HG03439 (cell line): ENCODE measurements around the gene OTUD5.
"Not testable (repeated sequence)": the region's sequence is repeated elsewhere in the genome, so short reads cannot be mapped to it uniquely, and the experiment has no call there.

Source experiments
- ATAC-seq: cut with Tn5 transposase; IDR thresholded peaks from one replicate; pipeline ENCODE4 v1.9.1; 2021; ENCODE audit warnings: mild to moderate bottlenecking, moderate library complexity; ENCODE audit not compliant: unreplicated experiment

The OTUD5 gene, protein sequence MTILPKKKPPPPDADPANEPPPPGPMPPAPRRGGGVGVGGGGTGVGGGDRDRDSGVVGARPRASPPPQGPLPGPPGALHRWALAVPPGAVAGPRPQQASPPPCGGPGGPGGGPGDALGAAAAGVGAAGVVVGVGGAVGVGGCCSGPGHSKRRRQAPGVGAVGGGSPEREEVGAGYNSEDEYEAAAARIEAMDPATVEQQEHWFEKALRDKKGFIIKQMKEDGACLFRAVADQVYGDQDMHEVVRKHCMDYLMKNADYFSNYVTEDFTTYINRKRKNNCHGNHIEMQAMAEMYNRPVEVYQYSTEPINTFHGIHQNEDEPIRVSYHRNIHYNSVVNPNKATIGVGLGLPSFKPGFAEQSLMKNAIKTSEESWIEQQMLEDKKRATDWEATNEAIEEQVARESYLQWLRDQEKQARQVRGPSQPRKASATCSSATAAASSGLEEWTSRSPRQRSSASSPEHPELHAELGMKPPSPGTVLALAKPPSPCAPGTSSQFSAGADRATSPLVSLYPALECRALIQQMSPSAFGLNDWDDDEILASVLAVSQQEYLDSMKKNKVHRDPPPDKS

DNA sequence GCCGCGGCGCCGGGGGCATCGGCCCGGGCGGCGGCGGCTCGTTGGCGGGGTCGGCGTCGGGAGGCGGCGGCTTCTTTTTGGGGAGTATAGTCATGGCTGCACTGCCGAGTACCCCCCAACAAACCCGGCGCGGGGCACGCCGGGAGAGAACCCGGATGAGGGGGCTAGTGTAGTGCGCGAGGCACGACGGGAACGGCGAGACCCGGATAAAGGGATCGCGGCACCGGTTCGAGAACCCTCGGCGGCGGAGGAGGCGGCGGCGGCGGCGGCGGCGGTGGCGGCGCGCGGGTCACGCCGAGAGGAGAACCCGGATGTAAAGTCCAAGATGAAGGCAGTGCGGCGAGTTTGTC, at the start of gene OTUD5:
OTUD5 (minus strand) TSS at position 131 of the 350 bp plus-strand sequence; CDS start at position 94, 37 bp downstream.
- peak; percentile 31 for ATAC-seq

DNA sequence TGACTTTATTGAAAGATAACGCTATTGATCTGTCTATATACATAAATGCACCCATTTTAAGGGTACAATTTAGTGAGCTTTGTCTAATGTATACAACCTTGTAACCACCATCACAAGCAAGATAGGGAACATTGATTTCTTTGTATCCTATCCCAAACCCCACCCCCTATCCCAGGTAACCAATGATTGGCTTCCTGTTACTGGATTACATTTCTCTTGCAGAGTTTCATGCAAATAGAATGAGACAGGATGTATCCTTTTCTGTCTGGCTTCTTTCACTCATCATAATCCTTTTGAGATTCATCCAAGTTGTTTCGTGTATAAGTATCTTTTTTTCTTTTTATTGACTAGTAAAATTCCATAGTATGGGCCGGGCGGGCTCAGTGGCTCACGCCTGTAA, 46.3 kb upstream of the OTUD5 start:
- no peak for ATAC-seq

DNA sequence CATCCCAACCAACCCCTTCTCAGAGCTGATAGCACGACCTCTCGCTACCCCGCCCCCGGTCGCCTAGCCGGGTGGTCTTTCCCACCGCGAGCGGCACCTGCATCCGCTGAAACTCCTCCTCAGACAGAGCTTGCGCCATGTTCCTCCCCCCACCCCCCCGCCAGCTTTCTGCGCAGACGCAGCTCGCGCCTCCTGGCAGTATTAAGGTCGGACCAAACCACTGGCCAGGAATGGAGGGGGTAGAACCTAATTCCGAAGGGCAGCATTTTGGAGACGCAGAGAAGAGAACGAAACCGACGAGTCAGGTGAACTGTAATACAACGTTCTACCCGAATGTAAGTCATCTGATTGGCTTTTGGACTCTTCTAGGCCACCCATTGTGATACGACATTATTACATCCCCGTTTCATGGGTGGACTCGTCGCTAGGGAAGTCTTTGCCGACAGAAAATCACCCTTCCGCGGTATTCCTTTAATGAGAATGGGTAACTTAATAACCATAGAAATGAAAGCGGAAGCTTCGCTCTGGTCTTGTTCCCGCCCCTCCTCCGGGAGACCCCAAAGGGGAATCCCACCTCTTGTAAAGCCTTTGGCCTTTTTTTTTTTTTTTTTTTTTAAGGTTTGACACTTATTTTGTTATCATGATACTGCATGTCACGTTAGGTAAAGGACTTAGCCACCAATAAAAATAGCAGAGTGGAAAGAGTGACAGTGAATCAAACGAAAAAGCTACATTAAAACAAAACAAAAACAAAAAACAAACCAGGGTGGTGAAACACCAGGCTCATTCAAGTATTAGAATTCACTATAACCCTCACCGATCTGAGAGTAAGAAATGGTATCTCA, 44.9 kb upstream of the OTUD5 start, which contains the start of gene GRIPAP1:
GRIPAP1 (minus strand) TSS at position 174 of the 845 bp plus-strand sequence; CDS start at position 139, 35 bp downstream.
- ATAC-seq: peak; percentile 83

DNA sequence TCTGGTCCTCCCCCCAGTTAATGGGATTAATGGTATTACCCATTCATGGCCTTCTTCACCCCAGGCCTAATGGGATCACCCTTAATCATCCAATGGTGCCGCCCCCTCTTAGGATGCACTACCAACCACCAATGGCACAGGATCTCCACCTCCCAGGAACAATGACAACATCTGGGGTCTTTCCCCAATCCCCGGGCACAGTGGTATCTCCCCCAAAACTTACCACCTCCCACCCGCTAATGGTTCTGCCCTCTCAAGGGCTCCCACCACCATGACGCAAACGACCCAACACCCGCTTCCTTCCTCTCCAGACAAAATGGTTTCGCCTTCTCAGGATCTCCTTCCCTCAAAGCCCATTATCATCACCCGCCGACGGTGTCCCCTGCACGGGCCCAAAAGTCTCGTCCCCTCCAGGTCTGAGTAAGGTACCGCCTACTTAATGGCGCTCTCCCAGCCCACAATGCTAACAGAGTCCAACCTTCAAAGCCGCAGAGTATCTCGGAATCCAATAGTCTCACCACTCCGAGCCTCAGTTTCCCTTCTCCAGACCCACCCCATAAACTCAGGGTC, 44.2 kb upstream of the OTUD5 start:
- peak; percentile 19 for ATAC-seq

DNA sequence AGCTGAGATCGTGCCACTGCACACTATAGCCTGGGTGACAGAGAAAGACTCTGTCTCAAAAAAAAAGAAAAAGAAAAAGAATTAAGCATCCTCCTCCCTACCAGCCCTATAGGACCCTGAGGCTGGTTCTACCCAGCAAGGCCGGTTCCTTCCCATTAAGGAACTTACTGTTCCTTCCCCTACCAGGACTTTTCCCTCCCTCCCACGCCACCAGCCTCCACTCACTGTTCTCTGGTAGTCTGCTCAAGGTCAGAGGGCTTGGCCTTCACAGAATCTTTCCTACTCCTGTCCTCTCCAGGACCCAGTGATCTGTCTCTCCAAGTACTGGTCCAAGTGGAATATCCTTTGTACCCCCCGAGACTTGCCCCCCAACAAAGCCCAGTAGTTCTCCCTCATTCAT, 43.2 kb upstream of the OTUD5 start:
- no peak for ATAC-seq

DNA sequence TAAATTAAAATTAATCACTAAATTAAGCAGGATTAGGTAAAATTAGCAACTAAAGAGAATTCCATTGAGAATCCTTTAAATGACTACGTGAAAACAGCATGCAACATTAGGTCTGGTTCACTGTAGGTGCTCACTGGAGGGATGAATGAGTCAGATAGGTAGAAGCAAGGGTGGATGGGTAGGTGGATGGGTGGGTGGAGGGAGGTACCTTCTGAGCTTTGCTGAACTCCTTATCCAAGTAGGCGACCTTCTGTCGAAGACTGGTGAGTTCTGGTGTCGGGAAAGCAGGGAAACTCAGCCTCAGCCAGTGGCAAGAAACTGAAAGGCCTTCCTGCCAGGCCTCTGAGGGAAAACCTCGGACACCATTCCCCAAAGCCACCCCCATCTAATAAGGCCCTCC, 41.6 kb upstream of the OTUD5 start:
- no peak for ATAC-seq

DNA sequence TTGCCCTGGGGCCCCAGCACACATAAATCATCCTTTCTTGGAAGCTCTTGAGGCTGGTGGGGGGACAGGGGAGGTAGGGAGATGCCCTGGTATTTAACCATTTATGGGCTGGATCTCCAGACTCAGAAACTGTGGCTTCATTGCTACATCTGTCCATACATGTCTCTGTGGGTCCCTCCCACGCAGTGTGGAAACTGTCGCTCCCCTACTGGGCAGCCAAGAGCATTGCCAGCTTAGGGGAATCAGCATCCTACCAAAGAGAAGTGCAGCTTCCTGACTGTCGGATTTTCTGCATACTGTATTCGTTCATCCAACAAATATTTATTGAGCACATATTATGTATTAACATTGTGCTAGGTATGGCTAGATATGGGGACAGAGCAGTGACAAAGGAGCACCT, 41.0 kb upstream of the OTUD5 start:
- no peak for ATAC-seq

DNA sequence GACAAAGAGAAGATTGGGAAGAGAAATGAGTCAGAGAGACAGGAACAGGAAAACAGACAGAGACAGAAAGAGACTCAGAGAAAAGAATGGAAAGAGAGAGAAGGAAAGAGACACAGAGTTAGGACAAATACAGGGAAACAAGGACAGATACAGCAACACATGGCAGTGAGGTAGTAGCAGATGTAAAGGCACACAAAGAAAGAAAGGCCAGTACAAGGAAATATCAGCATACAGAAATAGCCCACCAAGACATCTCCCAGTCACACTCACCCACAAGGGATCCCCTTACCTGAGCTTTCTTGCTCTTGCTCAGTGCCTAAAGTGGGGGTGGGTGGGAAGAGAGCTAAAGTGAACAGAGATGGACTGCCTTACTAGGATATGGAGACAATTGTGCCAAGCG, 40.5 kb upstream of the OTUD5 start:
- no peak for ATAC-seq

DNA sequence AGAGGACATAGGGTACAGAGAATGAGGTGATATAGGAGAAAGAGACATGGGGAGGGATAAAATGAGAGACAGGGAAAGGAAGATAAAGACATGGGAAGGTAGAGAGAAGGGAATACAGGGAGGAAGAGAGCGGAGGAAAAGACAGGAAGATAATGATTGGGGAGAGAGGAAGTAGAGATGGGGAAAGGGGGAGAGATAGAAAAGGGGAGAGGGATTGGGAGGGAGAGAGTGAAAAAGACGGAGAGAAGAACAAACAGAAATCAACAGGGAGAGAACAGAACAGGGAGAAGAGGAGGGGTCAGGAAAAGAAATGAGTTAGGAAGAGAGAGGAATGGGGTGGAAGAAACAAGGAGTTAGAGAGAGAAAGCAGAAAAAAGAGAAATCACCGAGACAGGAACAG, 40.0 kb upstream of the OTUD5 start:
- ATAC-seq: no peak

DNA sequence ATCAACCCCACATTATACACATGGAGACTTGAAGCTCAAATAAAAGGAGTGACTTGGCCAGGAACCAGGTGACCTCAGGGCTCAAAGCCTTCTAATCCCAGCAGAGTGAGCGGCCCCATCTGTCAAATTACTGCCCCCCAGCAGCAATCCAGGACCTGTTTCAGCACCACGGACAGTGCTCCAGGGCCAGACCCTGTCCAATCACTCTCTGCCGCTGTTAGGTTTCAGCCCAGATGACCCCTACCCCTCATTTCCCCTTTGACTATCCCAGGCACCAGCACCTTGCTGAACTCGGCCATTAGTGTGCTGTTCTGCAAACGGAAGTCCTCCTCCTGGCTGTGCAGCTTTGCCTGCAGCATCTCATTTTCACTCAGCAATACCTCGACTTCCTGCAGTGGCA, 39.6 kb upstream of the OTUD5 start:
- ATAC-seq: no peak

DNA sequence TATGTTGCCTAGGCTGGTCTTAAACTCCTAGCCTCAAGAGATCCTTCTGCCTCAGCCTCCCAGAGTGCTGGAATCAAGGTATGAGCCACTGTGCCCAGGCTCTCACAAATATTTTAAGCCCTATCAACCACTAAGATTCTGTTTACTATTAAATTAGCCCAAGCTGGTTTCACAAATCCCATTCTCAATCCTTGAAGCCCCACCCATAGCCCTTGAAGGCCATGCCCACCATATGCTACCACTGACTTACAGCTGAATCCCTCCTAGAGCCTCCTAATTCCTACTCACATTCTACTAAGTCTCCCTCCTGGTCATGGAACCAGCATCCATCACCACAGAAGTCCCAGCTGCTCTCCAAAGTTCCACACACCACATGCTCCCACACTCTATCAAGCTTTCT, 34.9 kb upstream of the OTUD5 start:
- ATAC-seq: no peak

DNA sequence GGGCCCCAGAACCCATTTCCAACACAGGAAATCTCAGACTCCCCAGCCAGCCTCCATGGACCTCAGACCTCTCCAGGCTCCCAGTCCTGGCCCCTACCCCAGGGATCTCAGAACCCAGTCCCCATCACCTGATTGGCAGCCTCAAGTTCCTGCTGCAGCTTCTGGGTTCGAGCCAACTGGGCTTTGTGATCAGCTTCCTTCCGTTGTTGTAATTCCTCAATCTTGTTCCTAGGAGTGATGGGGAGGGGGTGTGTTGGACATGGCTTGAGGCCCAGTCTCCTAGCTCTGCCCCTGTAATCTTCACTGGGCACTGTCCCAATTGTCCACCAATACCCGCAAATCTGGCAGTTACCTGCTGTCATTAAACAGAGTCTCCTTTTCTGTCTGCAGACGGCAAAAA, 32.1 kb upstream of the OTUD5 start:
- no peak for ATAC-seq

DNA sequence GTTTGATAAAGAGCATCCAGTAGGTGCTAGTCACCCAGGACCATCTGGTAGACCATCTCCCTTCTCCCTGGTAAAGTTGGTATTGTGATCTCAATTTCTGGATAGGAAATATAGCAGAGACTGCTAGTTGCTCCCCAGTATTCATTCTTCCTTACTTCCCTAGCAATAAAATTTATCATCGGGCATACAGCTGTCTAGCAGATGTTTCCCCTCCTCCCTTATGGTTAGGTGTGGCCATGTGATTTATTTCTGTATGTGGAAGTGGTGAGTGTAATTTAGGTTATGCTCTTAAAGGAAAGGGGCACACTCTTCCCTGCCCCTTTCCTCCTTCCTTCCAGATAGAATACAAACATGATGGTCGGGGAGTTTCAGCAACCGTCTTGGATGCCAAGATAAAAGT, 26.5 kb upstream of the OTUD5 start:
- ATAC-seq: no peak

DNA sequence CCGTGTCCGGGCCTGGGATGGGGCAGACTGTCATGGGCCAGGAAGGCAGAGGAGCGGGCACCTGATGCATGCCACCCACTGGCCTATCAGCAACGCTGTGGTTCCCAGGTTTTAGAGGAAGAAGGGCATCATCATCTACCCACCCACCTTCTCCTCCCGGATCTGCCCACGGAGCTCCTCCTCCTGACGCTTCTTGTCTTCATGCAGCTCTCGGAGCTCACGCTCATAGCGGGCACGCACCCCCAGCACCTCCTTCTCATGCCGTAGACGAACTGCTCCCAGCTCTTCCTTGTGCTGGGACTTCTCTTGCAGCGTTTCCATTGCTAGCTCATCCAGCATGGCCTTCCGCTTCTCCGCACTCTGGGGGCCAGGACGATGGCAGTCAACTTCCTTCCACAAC, 25.7 kb upstream of the OTUD5 start:
- no peak for ATAC-seq

DNA sequence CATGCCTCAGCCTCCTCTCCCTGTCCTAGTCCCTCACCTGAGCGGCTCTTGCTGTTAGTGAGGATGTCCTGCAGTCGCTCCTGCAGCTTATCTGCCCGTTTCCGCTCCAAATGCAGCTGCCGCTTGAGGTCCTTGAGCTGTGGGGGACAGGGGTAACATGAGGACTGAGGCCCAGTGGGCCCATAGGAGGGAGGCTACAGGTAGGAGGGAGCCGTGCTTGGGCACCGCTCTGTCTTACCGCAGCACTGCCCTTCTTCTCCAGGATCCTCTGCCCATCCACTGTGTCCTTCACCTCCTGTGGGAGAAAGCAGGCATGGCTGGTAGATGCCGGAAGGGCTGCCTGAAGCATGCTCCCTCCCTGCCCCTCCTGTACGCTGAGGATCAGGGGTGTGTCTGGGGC, 23.8 kb upstream of the OTUD5 start:
- ATAC-seq: no peak

DNA sequence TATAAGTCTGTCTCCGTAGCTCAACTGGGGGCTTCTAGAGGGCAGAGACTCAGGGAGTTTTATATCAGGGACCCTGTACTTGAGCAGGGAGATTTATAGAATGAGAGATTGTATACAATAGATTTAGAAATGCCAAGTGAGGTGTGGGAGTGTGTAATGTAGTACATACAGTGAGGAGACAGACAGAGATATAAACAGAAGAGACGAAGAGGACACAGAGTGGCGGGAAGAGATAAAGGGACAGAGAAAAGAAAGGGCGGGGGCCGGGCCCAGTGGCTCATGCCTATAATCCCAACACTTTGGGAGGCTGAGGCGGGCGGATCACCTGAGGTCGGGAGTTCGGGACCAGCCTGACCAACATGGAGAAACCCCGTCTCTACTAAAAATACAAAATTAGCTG, 22.9 kb upstream of the OTUD5 start:
- not testable (repeated sequence) for ATAC-seq

DNA sequence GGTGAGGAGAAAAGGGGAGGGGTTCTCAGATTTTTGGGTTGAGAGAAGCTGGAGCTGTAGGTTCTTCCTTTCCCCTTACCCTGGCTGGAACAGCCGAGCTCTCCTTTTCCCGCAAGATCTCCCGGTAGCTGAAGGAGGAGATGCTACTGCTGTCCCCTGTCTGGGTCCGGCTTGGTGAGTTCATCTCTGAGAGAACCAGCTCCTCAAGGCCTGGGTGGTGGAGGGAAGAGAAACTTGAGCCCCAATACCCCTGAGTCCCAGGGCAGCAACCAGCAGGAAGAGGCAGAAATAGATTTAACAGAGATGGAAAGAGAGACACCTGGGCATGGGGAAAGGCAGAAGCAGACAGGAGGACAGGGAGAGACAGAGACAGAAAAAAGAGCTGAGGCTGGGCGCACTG, 20.8 kb upstream of the OTUD5 start:
- ATAC-seq: no peak

DNA sequence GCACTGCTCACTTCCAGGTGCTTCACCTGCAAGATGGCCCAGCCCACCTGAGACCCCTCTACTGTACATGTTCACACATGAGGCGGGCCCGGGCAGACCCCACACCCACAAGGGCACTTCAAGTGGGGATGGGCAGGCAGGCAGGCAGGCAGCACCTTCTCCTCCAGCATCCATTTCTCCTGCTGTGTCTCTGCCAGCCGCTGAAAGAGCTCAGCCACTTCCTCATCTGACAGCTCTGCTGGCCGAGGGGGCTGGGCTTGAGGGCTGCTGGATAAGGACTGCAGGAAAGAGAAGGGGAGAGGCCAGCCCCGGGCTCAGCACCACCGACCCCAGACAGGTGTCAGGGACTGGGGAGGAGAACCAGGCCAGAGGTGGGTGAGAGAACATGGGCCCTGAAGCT, 18.7 kb upstream of the OTUD5 start:
- ATAC-seq: no peak

DNA sequence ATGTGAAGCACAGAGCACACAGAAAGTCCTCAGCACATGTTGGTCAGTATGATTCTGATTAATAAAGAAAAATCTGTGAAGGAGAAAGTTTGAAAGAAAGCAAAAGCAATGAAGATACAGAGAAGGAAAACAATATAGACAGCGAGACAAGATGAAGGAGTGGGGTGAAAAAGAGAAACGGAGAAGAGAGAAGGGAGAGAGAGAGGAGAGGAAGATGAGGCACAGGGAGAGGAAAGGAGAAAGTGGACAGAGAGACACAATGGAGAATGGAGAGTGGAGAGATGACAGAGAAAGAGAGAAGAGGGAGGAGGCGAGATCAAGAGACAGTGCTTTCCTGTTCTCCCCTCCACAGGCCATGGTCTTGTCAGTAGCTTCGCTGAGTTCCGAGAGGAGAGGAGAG, 18.1 kb upstream of the OTUD5 start:
- ATAC-seq: no peak

DNA sequence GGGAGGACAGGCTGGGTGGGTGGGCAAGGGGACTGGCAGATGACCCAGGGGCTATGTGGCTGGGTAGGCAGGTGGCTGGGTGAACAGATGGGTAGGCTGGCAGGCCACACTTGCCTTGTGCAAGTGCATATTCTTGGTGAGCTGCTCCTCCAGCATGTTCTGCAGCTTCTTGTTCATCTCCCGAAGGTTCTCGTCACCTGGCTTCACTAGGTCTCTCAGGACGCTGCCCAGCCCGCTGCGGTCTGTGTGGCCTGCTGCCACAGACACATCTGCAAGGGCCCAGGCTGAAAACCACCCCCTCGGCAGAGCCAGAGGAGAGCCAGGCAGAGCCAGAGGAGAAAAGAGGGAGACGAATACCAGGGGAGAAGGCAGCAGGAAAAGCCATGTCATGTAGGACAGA, 17.6 kb upstream of the OTUD5 start:
- no peak for ATAC-seq

DNA sequence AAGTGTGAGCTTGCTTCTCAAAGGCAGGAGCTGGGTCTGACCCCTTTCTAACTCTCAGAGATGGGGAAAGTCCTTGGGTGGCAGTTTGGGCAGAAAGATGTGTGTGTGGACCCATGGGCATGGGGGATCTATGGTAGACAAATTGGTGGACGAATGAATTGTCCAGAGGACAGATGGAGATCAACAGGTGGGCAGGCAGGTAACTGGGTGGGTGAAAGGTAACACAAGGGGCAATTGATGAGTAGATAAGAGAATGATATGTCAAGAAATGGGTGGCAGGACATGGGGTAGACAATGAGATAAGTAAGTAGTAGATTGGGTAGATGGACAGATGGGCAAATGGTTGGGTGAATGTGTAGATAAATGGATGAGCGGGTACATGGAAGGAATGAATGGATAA, 17.2 kb upstream of the OTUD5 start:
- no peak for ATAC-seq

DNA sequence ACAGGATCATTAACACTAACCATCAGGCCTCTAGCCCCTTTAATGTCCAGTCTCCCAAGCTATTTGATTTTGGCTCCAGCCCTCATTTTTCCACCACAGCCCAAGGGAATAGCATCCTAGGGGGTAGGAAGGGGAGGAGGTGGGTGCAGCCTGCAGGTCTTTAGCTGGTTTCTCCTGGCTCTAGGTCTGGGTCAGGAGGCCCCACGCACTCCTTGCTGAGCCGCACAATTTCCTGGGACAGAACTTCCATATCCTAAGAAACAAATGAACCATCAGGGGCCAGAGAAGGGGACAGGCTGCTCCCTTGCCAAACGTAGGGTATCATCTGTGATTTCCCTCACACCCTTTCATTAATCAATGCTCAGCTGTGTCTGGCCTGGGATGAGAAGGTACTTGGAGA, 16.6 kb upstream of the OTUD5 start:
- no peak for ATAC-seq
